ENCODE data around the gene PEMT.
A peak's percentile ranks its signal among the peaks of the same experiment; 100 is the strongest.
"Not testable (repeated sequence)": the region's sequence is repeated elsewhere in the genome, so short reads cannot be mapped to it uniquely, and the experiment has no call there.

Gene PEMT

GRCh38 chr17:17498606-17499301, 92.8 kb downstream of the PEMT start:
- no peak for DNase-seq

- no peak for DNase-seq
Observed at GRCh38 chr17:17497845-17498520, 93.5 kb downstream of the PEMT start.

GRCh38 chr17:17497065-17497844, 94.3 kb downstream of the PEMT start:
- DNase-seq, result no peak

- peak; percentile 76 for DNase-seq
Observed at GRCh38 chr17:17496189-17497064, 95.1 kb downstream of the PEMT start, which contains the start of gene RASD1. TSS of gene RASD1 (minus strand) at chr17:17496395. CDS start at chr17:17496181, 214 bp downstream.

GRCh38 chr17:17495536-17496188, 95.8 kb downstream of the PEMT start:
- no peak for DNase-seq

- DNase-seq, result no peak
Observed at GRCh38 chr17:17494870-17495535, 96.5 kb downstream of the PEMT start.

GRCh38 chr17:17494499-17494869, 97.0 kb downstream of the PEMT start:
- no peak for DNase-seq

- no peak for DNase-seq
Observed at GRCh38 chr17:17493986-17494466, 97.5 kb downstream of the PEMT start.

- DNase-seq, result no peak
Observed at GRCh38 chr17:17493249-17493985, 98.1 kb downstream of the PEMT start.

- DNase-seq, result no peak
Observed at GRCh38 chr17:17492571-17492970, 98.9 kb downstream of the PEMT start.

GRCh38 chr17:17492085-17492484, 99.4 kb downstream of the PEMT start:
- no peak for DNase-seq

GRCh38 chr17:17491546-17491988, 99.9 kb downstream of the PEMT start:
- peak; percentile 97 for DNase-seq

- no peak for DNase-seq
Observed at GRCh38 chr17:17491031-17491471, 100.5 kb downstream of the PEMT start.

- DNase-seq, result no peak
Observed at GRCh38 chr17:17487998-17488397, 103.5 kb downstream of the PEMT start.

GRCh38 chr17:17486416-17486815, 105.1 kb downstream of the PEMT start:
- DNase-seq, result not testable (repeated sequence)

- DNase-seq, result no peak
Observed at GRCh38 chr17:17485420-17485819, 106.1 kb downstream of the PEMT start.

GRCh38 chr17:17484451-17484899, 107.0 kb downstream of the PEMT start:
- no peak for DNase-seq

- no peak for DNase-seq
Observed at GRCh38 chr17:17481860-17482259, 109.6 kb downstream of the PEMT start.

- DNase-seq, result no peak
Observed at GRCh38 chr17:17480593-17481148, 110.8 kb downstream of the PEMT start.

GRCh38 chr17:17479209-17479608, 112.3 kb downstream of the PEMT start:
- no peak for DNase-seq
